Natural killer cell (primary cell): ENCODE data around the gene TWIST2. TPM values are rescaled to one million over a fixed set of nuclear protein-coding genes. Genes with fewer than 3 reads are reported as not detected.

ENCODE experiments used
- ATAC-seq, 3 donors: fragments of 150-1000 bp in 2 of 3; fragments of 200-7000 bp in 1 of 3; cut with Tn5 transposase; 1 replicate in 1 of 3; 2 replicates in 2 of 3; pipeline ENCODE4 v1.10.0; 2021; ENCODE audit warnings: mild to moderate bottlenecking in 2 of 3, moderate library complexity in 2 of 3
- DNase-seq, 2 donors: peaks; one replicate each; pipeline versions ENCODE4 v3.0.0 to v3.0.0-alpha.2; 2013 to 2021; ENCODE audit warnings: mixed read lengths in 1 of 2
- H3K27ac ChIP-seq: one replicate; pipeline ENCODE4 v1.5.1; 2013; ENCODE audit warnings: mild to moderate bottlenecking, low read length
- H3K27me3 ChIP-seq: one replicate; pipeline ENCODE4 v1.6.1; 2013; ENCODE audit warnings: low read length; ENCODE audit not compliant: control insufficient read depth, insufficient read depth
- H3K36me3 ChIP-seq: one replicate; pipeline ENCODE4 v1.6.1; 2013; ENCODE audit warnings: low read length; ENCODE audit not compliant: control insufficient read depth, insufficient read depth
- H3K4me1 ChIP-seq: one replicate; pipeline ENCODE4 v1.6.1; 2013; ENCODE audit warnings: low read length; ENCODE audit not compliant: control insufficient read depth, insufficient read depth
- H3K4me3 ChIP-seq: one replicate; pipeline ENCODE4 v1.5.1; 2013; ENCODE audit warnings: low read length
- H3K9me3 ChIP-seq: one replicate; pipeline ENCODE4 v1.6.1; 2013; ENCODE audit warnings: low read length; ENCODE audit not compliant: control insufficient read depth, insufficient read depth
- H3K27ac Mint-ChIP-seq, 2 donors: one replicate each; pipeline ENCODE4 v1.8.0; 2022; ENCODE audit warnings: mild to moderate bottlenecking in 2 of 2, mixed read lengths in 2 of 2, moderate library complexity in 1 of 2
- H3K27me3 Mint-ChIP-seq, 2 donors: one replicate each; pipeline ENCODE4 v1.8.0; 2022; ENCODE audit warnings: low read depth in 2 of 2, mixed read lengths in 2 of 2
- H3K36me3 Mint-ChIP-seq: one replicate; pipeline ENCODE4 v1.8.0; 2022; ENCODE audit warnings: mixed read lengths
- H3K4me1 Mint-ChIP-seq, 2 donors: one replicate each; pipeline ENCODE4 v1.8.0; 2022; ENCODE audit warnings: mixed read lengths in 2 of 2
- H3K4me3 Mint-ChIP-seq: one replicate; pipeline ENCODE4 v1.8.0; 2022; ENCODE audit warnings: mild to moderate bottlenecking, moderate library complexity, mixed read lengths
- H3K9me3 Mint-ChIP-seq, 2 donors: one replicate each; pipeline ENCODE4 v1.8.0; 2022; ENCODE audit warnings: mixed read lengths in 2 of 2
- WGBS: methylation state at CpG from one replicate; pipeline ENCODE4 v1.1.7; 2013; ENCODE audit warnings: missing lambda C conversion rate; ENCODE audit not compliant: insufficient coverage; 5-methylcytosine and 5-hydroxymethylcytosine counted together
- intact Hi-C: fragments of 100-400 bp; cut with micrococcal nuclease; formaldehyde crosslinking; loops from one replicate; pipeline ENCODE4 v1.14.2; 2022
- total RNA-seq, 4 donors: library from RNA; stranded (reverse); fragments of 120-200 nt in 1 of 4; gene quantifications; one replicate each; pipeline versions ENCODE4 v1.2.3 to v1.2.4, GENCODE V29; 2013 to 2022
- TF ChIP-seq, protein P1 (sequence below): fragments of 200-600 bp; IDR thresholded peaks from one replicate; pipeline ENCODE4 v1.8.0; 2022; ENCODE audit warnings: antibody characterized with exemption

The TWIST2 gene
- total RNA-seq, 3 donors from 2014 or later (not counting 1 experiment from before 2014, with no cell fraction given), result not detected

DNA sequence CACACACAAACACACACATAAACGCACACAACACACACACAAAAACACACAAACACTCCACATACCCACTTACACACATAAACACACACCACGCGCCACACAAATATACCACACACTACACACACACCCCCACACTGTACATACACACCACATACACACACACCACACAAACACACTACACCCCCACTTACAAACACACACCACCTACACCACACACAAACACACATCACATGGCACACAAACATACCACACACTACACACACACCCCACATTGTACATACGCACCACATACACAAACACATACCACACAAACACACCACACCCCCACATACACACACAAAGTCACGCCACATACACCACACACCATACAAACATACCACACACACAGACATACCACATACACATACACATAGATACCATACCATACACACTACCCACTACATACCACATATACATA is 59.9 kb downstream of the TWIST2 start:
- no peaks in the 10 kb centered on the region for H3K36me3 Mint-ChIP-seq
- H3K4me3 Mint-ChIP-seq, result no peak overlapping the region
- intact Hi-C loops, result no loop called here
- H3K36me3 ChIP-seq, result no peaks in the 10 kb centered on the region
- no peak for DNase-seq
- H3K27me3 Mint-ChIP-seq, result no peaks in the 10 kb centered on the region
- no peak overlapping the region for H3K27ac Mint-ChIP-seq
- no peaks in the 10 kb centered on the region for H3K9me3 ChIP-seq
- H3K4me1 ChIP-seq, result no peaks in the 10 kb centered on the region
- H3K27me3 ChIP-seq, result no peaks in the 10 kb centered on the region
- no peak overlapping the region for H3K4me3 ChIP-seq
- no peaks in the 10 kb centered on the region for H3K9me3 Mint-ChIP-seq
- no peaks in the 10 kb centered on the region for H3K4me1 Mint-ChIP-seq
- WGBS, result over 99% methylated on average over 5 of the region's 5 CpGs
- TF ChIP-seq, protein P1, sequence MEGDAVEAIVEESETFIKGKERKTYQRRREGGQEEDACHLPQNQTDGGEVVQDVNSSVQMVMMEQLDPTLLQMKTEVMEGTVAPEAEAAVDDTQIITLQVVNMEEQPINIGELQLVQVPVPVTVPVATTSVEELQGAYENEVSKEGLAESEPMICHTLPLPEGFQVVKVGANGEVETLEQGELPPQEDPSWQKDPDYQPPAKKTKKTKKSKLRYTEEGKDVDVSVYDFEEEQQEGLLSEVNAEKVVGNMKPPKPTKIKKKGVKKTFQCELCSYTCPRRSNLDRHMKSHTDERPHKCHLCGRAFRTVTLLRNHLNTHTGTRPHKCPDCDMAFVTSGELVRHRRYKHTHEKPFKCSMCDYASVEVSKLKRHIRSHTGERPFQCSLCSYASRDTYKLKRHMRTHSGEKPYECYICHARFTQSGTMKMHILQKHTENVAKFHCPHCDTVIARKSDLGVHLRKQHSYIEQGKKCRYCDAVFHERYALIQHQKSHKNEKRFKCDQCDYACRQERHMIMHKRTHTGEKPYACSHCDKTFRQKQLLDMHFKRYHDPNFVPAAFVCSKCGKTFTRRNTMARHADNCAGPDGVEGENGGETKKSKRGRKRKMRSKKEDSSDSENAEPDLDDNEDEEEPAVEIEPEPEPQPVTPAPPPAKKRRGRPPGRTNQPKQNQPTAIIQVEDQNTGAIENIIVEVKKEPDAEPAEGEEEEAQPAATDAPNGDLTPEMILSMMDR, result no peak
- ATAC-seq, result no peak
- no peak overlapping the region for H3K27ac ChIP-seq

DNA sequence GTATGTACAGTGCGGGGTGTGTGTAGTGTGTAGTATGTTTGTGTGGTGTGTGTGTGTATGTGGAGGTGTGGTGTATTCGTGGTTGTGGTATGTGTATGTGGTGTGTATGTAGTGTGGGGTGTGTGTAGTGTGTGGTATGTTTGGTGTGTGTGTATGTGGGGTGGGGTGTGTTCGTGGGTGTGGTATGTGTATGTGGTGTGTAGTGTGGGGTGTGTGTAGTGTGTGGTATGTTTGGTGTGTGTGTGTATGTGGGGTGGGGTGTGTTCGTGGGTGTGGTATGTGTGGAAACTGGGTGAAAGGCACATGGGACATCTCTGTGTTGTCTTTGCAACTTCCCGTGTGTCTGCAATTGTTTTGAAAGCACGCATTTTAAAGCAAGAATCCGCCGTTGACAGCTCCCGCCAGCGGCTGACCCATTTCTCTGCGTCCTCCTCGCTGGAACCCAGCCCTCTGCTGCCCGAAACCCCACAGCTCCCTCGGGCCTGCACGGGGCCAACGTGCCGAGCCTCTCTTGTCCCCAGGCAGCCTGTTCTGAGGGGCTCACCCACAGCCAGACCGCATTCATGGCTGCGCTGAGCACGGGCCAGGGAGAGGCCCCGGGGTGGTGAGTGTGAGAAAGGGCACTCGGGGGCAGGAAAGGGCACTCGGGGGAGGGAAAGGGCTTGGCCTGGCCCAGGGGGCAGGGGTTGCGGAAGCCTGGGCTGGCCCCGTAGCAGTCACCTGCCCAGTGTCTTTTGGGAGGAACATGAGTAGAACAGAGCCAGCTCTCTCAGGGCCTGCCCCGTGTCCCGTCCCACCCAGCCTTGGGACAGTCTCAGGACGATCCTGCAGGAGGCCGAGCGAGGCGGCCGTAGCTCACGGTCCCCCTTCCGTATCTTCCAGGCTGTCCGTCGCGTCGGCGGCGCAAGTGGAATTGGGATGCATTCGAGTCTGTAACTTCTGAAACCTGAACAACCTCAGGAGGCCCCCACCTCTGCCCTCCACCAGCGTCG is 61.4 kb downstream of the TWIST2 start:
- Mint-ChIP-seq H3K4me1 (no peaks in the 10 kb centered on the region), H3K27ac (no peak overlapping the region), H3K36me3 (no peaks in the 10 kb centered on the region), H3K27me3 (no peaks in the 10 kb centered on the region), H3K4me3 (no peak overlapping the region), H3K9me3 (no peaks in the 10 kb centered on the region)
- intact Hi-C loops, result no loop called here
- no peaks in the 10 kb centered on the region for H3K4me1 ChIP-seq
- ATAC-seq, result peak; percentile 31 to 55 (median 42)
- DNase-seq, result no peak
- 69% methylated on average over 43 of the region's 43 CpGs for whole genome bisulfite sequencing
- TF ChIP-seq, protein P1, result no peak
- H3K27ac ChIP-seq, result no peak overlapping the region
- no peaks in the 10 kb centered on the region for H3K9me3 ChIP-seq
- no peaks in the 10 kb centered on the region for H3K27me3 ChIP-seq
- no peaks in the 10 kb centered on the region for H3K36me3 ChIP-seq
- H3K4me3 ChIP-seq, result no peak overlapping the region

DNA sequence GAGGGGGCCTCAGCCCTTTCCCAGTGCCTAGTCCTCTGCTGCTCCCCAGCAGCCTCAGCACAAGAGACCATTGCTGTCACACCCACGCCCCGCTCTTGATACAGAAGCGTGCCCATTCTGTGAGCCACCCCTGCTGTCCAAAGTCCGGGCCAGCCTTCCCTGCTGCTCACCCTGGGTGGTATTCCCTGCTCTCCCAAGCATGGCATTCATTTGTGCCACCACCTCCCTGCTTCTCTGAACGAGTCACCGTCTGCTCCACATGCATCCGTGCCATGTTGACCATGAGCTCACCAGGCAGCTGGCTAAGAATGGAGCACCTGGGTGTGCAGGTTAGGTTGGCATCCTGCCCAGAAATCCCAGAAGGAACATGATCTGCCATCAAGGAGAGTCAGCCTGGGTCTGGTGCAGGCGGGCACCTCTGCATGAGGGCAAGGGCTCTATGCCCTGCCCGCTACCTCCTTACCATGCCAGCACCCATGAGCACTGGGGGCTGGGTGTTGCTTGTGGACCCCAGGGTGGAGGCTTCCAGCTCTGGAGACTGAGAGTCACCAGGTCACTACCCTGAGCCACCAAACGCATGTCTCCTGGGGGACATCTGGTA is 63.0 kb downstream of the TWIST2 start:
- no peak overlapping the region for H3K27ac ChIP-seq
- no peaks in the 10 kb centered on the region for H3K9me3 ChIP-seq
- H3K4me3 Mint-ChIP-seq, result no peak overlapping the region
- H3K27me3 ChIP-seq, result no peaks in the 10 kb centered on the region
- no peaks in the 10 kb centered on the region for H3K36me3 Mint-ChIP-seq
- H3K36me3 ChIP-seq, result no peaks in the 10 kb centered on the region
- intact Hi-C loops, result no loop called here
- no peak overlapping the region for H3K4me3 ChIP-seq
- no peaks in the 10 kb centered on the region for H3K9me3 Mint-ChIP-seq
- H3K27me3 Mint-ChIP-seq, result peaks cover 0 to under 1% of the 10 kb centered on the region in 2 donors
- 92% methylated on average over 10 of the region's 10 CpGs for WGBS
- H3K27ac Mint-ChIP-seq, result no peak overlapping the region
- no peak for DNase-seq
- no peak for ATAC-seq
- H3K4me1 ChIP-seq, result no peaks in the 10 kb centered on the region
- no peaks in the 10 kb centered on the region for H3K4me1 Mint-ChIP-seq
- TF ChIP-seq, protein P1, result no peak
